Measurements from ENCODE around the gene ENAM.
"Not testable (repeated sequence)": the region's sequence is repeated elsewhere in the genome, so short reads cannot be mapped to it uniquely, and the experiment has no call there.

The ENAM gene

GRCh38 chr4:70682142-70682541, 53.6 kb downstream of the ENAM start:
- DNase-seq = not testable (repeated sequence)

GRCh38 chr4:70687392-70687791, 58.8 kb downstream of the ENAM start:
- DNase-seq = peak; percentile 60

GRCh38 chr4:70687821-70688794, 59.6 kb downstream of the ENAM start, which contains the start of gene UTP3:
Gene UTP3, plus strand, starts transcription at chr4:70688532. Its CDS starts 146 bp downstream, at chr4:70688678.
- peak; percentile 100 for DNase-seq

- no peak for DNase-seq
These were observed 60.3 kb downstream of the ENAM start for GRCh38 chr4:70688795-70689231.

GRCh38 chr4:70691661-70692060, 63.1 kb downstream of the ENAM start:
- no peak for DNase-seq

GRCh38 chr4:70694633-70695032, 66.1 kb downstream of the ENAM start:
- DNase-seq = not testable (repeated sequence)
